ENCODE results near the gene MAML3. TPM values are rescaled to one million over a fixed set of nuclear protein-coding genes. Genes with fewer than 3 reads are reported as not detected.

The MAML3 gene
- total RNA-seq, 5 donors from 2014 or later (not counting 1 experiment from before 2014, with no cell fraction given) = 2.0 to 3.4 (median 2.7) TPM

- Mint-ChIP-seq H3K4me3 (no peak overlapping the region), H3K27me3 (peaks cover 0 to 3% of the 10 kb centered on the region in 2 donors), H3K27ac (no peak overlapping the region), H3K9me3 (no peaks in the 10 kb centered on the region), H3K4me1 (peaks cover 0 to 9% (median 0%) of the 10 kb centered on the region in 3 donors), H3K36me3 (no peaks in the 10 kb centered on the region)
- H3K4me1 ChIP-seq (ENCODE audit: control insufficient read depth in 1 of 2, extremely low read depth in 1 of 2, insufficient read depth in 2 of 2, low read length in 2 of 2) = peaks cover 0 to 4% of the 10 kb centered on the region in 2 experiments
- ChIA-PET CTCF (no interaction called here), POLR2A (no interaction called here)
- WGBS (ENCODE audit: insufficient coverage) = 87% methylated on average over 5 of the region's 6 CpGs
- ATAC-seq (replicated peaks in 1 of 4) (no peak), DNase-seq (no peak)
- H3K27me3 ChIP-seq (replicated peaks in 1 of 2; ENCODE audit: control insufficient read depth in 2 of 2, extremely low read depth in 1 of 2, insufficient read depth in 2 of 2, low read length in 1 of 2) = peaks cover 0 to 3% of the 10 kb centered on the region in 2 experiments
- no peak overlapping the region for H3K27ac ChIP-seq (ENCODE audit: low read length)
- H3K9me3 ChIP-seq = no peaks in the 10 kb centered on the region
- H3K4me3 ChIP-seq (ENCODE audit: control insufficient read depth in 1 of 2, extremely low read depth in 1 of 2, low read length in 1 of 2) = no peak overlapping the region
- no peaks in the 10 kb centered on the region for H3K36me3 ChIP-seq (ENCODE audit: control insufficient read depth in 2 of 2, extremely low read depth in 1 of 2, insufficient read depth in 1 of 2, low read length in 1 of 2)
Measured at GRCh38 chr4:139745111-139745639, 408.8 kb downstream of the MAML3 start.

GRCh38 chr4:139744232-139744631 lies 409.8 kb downstream of the MAML3 start:
- POLR2A ChIA-PET = no interaction called here
- Mint-ChIP-seq H3K36me3 (no peaks in the 10 kb centered on the region), H3K27ac (no peak overlapping the region), H3K27me3 (peaks cover 0 to 5% of the 10 kb centered on the region in 2 donors), H3K4me3 (no peak overlapping the region), H3K9me3 (no peaks in the 10 kb centered on the region), H3K4me1 (peaks cover 0 to 9% (median 0%) of the 10 kb centered on the region in 3 donors)
- ATAC-seq (replicated peaks in 1 of 4) (no peak), DNase-seq (no peak)
- CTCF ChIA-PET = no interaction called here
- H3K4me3 ChIP-seq (ENCODE audit: control insufficient read depth in 1 of 2, extremely low read depth in 1 of 2, low read length in 1 of 2) = no peak overlapping the region
- WGBS (ENCODE audit: insufficient coverage) = no CpG with 5 or more reads among the region's 1 CpG
- no peak overlapping the region for H3K27ac ChIP-seq (ENCODE audit: low read length)
- H3K4me1 ChIP-seq (ENCODE audit: control insufficient read depth in 1 of 2, extremely low read depth in 1 of 2, insufficient read depth in 2 of 2, low read length in 2 of 2) = peaks cover 0 to 2% of the 10 kb centered on the region in 2 experiments
- peaks cover 0 to 7% of the 10 kb centered on the region in 2 experiments for H3K27me3 ChIP-seq (replicated peaks in 1 of 2; ENCODE audit: control insufficient read depth in 2 of 2, extremely low read depth in 1 of 2, insufficient read depth in 2 of 2, low read length in 1 of 2)
- no peaks in the 10 kb centered on the region for H3K9me3 ChIP-seq
- no peaks in the 10 kb centered on the region for H3K36me3 ChIP-seq (ENCODE audit: control insufficient read depth in 2 of 2, extremely low read depth in 1 of 2, insufficient read depth in 1 of 2, low read length in 1 of 2)

- Histone ChIP-seq H3K4me1 (ENCODE audit: control insufficient read depth in 1 of 2, extremely low read depth in 1 of 2, insufficient read depth in 2 of 2, low read length in 2 of 2) (no peaks in the 10 kb centered on the region), H3K9me3 (no peaks in the 10 kb centered on the region), H3K27ac (ENCODE audit: low read length) (no peak overlapping the region), H3K4me3 (ENCODE audit: control insufficient read depth in 1 of 2, extremely low read depth in 1 of 2, low read length in 1 of 2) (no peak overlapping the region), H3K27me3 (replicated peaks in 1 of 2; ENCODE audit: control insufficient read depth in 2 of 2, extremely low read depth in 1 of 2, insufficient read depth in 2 of 2, low read length in 1 of 2) (peaks cover 0 to 10% of the 10 kb centered on the region in 2 experiments), H3K36me3 (ENCODE audit: control insufficient read depth in 2 of 2, extremely low read depth in 1 of 2, insufficient read depth in 1 of 2, low read length in 1 of 2) (no peaks in the 10 kb centered on the region)
- no peaks in the 10 kb centered on the region for H3K9me3 Mint-ChIP-seq
- peaks cover 0 to 9% (median 0%) of the 10 kb centered on the region in 3 donors for H3K4me1 Mint-ChIP-seq
- no peak overlapping the region for H3K27ac Mint-ChIP-seq
- ATAC-seq (replicated peaks in 1 of 4) = no peak
- WGBS (ENCODE audit: insufficient coverage) = 42% methylated on average over 2 of the region's 5 CpGs
- no peak for DNase-seq
- CTCF ChIA-PET = no interaction called here
- no peaks in the 10 kb centered on the region for H3K36me3 Mint-ChIP-seq
- POLR2A ChIA-PET = no interaction called here
- peaks cover 0 to 13% of the 10 kb centered on the region in 2 donors for H3K27me3 Mint-ChIP-seq
- H3K4me3 Mint-ChIP-seq = no peak overlapping the region
Measured at GRCh38 chr4:139743027-139743426, 411.0 kb downstream of the MAML3 start.

DNA sequence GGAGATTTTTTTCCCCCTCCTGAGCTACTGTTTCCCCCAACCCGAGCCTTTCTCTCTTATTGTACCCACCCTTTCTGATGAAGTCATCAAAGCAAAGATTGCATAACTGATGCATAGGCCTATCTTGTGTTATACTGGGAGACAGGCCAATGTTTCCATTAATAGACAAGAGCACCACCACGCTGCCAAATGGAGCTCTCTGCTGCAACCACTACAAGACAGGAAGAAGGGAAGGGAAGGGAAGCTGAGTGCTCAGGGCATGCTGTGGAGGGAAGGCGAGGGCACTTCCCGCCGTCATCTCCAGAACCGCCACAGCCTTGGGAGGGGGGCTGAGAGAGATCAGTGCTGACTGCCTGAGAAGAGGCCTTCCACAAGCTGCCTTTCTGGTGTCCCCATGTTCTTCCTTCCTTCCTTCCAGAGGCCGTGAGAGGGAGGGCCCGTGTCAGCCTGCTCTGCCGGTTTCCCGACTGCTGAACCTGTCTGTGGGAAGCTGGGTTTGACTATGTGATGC lies 413.4 kb downstream of the MAML3 start:
- Histone ChIP-seq H3K9me3 (no peaks in the 10 kb centered on the region), H3K4me3 (ENCODE audit: control insufficient read depth in 1 of 2, extremely low read depth in 1 of 2, low read length in 1 of 2) (no peak overlapping the region), H3K36me3 (ENCODE audit: control insufficient read depth in 2 of 2, extremely low read depth in 1 of 2, insufficient read depth in 1 of 2, low read length in 1 of 2) (no peaks in the 10 kb centered on the region), H3K27me3 (replicated peaks in 1 of 2; ENCODE audit: control insufficient read depth in 2 of 2, extremely low read depth in 1 of 2, insufficient read depth in 2 of 2, low read length in 1 of 2) (peaks cover 0 to 20% of the 10 kb centered on the region in 2 experiments), H3K27ac (ENCODE audit: low read length) (no peak overlapping the region), H3K4me1 (ENCODE audit: control insufficient read depth in 1 of 2, extremely low read depth in 1 of 2, insufficient read depth in 2 of 2, low read length in 2 of 2) (peaks cover 0 to 3% of the 10 kb centered on the region in 2 experiments)
- DNase-seq (no peak), ATAC-seq (replicated peaks in 1 of 4) (no peak)
- Mint-ChIP-seq H3K27ac (no peak overlapping the region), H3K4me3 (no peak overlapping the region), H3K27me3 (peaks cover 18 to 34% of the 10 kb centered on the region in 2 donors), H3K36me3 (no peaks in the 10 kb centered on the region), H3K9me3 (no peaks in the 10 kb centered on the region), H3K4me1 (peaks cover 0 to 5% (median 4%) of the 10 kb centered on the region in 3 donors)
- POLR2A ChIA-PET = no interaction called here
- CTCF ChIA-PET = no interaction called here
- no CpG with 5 or more reads among the region's 10 CpGs for WGBS (ENCODE audit: insufficient coverage)

GRCh38 chr4:139740121-139740520 lies 413.9 kb downstream of the MAML3 start:
- Histone ChIP-seq H3K36me3 (ENCODE audit: control insufficient read depth in 2 of 2, extremely low read depth in 1 of 2, insufficient read depth in 1 of 2, low read length in 1 of 2) (no peaks in the 10 kb centered on the region), H3K9me3 (no peaks in the 10 kb centered on the region), H3K4me1 (ENCODE audit: control insufficient read depth in 1 of 2, extremely low read depth in 1 of 2, insufficient read depth in 2 of 2, low read length in 2 of 2) (peaks cover 0 to 7% of the 10 kb centered on the region in 2 experiments), H3K27ac (ENCODE audit: low read length) (no peak overlapping the region), H3K4me3 (ENCODE audit: control insufficient read depth in 1 of 2, extremely low read depth in 1 of 2, low read length in 1 of 2) (no peak overlapping the region), H3K27me3 (replicated peaks in 1 of 2; ENCODE audit: control insufficient read depth in 2 of 2, extremely low read depth in 1 of 2, insufficient read depth in 2 of 2, low read length in 1 of 2) (peaks cover 0 to 24% of the 10 kb centered on the region in 2 experiments)
- DNase-seq = no peak
- Mint-ChIP-seq H3K27ac (no peak overlapping the region), H3K36me3 (no peaks in the 10 kb centered on the region), H3K4me3 (no peak overlapping the region), H3K27me3 (peaks cover 18 to 35% of the 10 kb centered on the region in 2 donors), H3K9me3 (no peaks in the 10 kb centered on the region), H3K4me1 (peaks cover 0 to 6% (median 5%) of the 10 kb centered on the region in 3 donors)
- WGBS (ENCODE audit: insufficient coverage) = 85% methylated on average over 4 of the region's 5 CpGs
- ChIA-PET CTCF (interaction anchor here in 1 of 2 donors (0.7 kb wide), 2 partner anchors 55 to 900 kb away, joined by 7 read pairs; no protein-coding TSS in a partner anchor), POLR2A (no interaction called here)
- ATAC-seq (replicated peaks in 1 of 4) = no peak

DNA sequence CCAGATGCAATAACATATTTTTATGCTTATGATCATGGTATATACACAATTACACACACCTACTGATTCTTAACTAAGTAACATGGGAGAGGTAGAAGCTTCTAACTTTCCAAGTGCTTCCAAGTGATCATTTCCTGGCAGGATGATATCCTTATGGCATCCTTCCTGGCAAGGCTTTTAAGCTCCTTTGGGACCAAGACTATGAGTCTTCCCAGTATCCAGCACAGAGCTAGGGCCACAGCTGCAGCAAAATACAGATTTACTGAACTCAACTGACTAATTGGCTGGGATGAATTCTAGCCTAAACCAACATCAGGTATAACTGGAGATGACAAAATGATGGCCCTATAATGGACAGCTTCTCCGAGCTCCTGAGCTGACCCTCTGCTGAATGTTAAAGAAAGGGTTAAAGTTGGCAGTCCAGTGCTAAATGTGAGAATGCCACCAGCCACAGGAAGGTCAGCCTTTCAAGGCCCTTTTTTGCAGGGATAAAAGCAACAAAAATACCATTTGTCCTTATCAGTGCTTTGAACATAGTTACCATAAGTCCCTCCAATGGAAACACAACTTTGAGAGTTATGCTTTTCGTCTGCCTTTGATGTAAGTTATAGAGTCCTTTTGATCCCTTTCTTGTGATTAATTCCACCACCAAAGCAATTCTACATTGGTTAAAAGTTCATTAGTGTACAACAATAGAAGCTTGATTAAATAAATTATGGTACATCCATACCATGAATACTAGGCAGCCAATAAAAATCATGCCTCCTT lies 415.0 kb downstream of the MAML3 start:
- Histone ChIP-seq H3K36me3 (ENCODE audit: control insufficient read depth in 2 of 2, extremely low read depth in 1 of 2, insufficient read depth in 1 of 2, low read length in 1 of 2) (no peaks in the 10 kb centered on the region), H3K9me3 (no peaks in the 10 kb centered on the region), H3K27me3 (replicated peaks in 1 of 2; ENCODE audit: control insufficient read depth in 2 of 2, extremely low read depth in 1 of 2, insufficient read depth in 2 of 2, low read length in 1 of 2) (peaks cover 0 to 30% of the 10 kb centered on the region in 2 experiments), H3K4me1 (ENCODE audit: control insufficient read depth in 1 of 2, extremely low read depth in 1 of 2, insufficient read depth in 2 of 2, low read length in 2 of 2) (peaks cover 2 to 14% of the 10 kb centered on the region in 2 experiments), H3K27ac (ENCODE audit: low read length) (no peak overlapping the region), H3K4me3 (ENCODE audit: control insufficient read depth in 1 of 2, extremely low read depth in 1 of 2, low read length in 1 of 2) (no peak overlapping the region)
- no peak overlapping the region for H3K4me3 Mint-ChIP-seq
- POLR2A ChIA-PET = interaction anchor here in 1 of 2 donors (0.6 kb wide), 1 partner anchor 187 kb away, joined by 4 read pairs; no protein-coding TSS in a partner anchor
- peaks cover 23 to 45% of the 10 kb centered on the region in 2 donors for H3K27me3 Mint-ChIP-seq
- no peaks in the 10 kb centered on the region for H3K36me3 Mint-ChIP-seq
- H3K9me3 Mint-ChIP-seq = no peaks in the 10 kb centered on the region
- peaks cover 7 to 13% (median 12%) of the 10 kb centered on the region in 3 donors for H3K4me1 Mint-ChIP-seq
- no CpG with 5 or more reads among the region's 2 CpGs for WGBS (ENCODE audit: insufficient coverage)
- H3K27ac Mint-ChIP-seq = no peak overlapping the region
- CTCF ChIA-PET = interaction anchor here in 1 of 2 donors (0.7 kb wide), 1 partner anchor 54 kb away, joined by 7 read pairs; no protein-coding TSS in a partner anchor
- no peak for ATAC-seq (replicated peaks in 1 of 4)
- DNase-seq = no peak

All from T-cell (primary cell).